Measurements from ENCODE around the gene REEP1.

REEP1 gene

DNA sequence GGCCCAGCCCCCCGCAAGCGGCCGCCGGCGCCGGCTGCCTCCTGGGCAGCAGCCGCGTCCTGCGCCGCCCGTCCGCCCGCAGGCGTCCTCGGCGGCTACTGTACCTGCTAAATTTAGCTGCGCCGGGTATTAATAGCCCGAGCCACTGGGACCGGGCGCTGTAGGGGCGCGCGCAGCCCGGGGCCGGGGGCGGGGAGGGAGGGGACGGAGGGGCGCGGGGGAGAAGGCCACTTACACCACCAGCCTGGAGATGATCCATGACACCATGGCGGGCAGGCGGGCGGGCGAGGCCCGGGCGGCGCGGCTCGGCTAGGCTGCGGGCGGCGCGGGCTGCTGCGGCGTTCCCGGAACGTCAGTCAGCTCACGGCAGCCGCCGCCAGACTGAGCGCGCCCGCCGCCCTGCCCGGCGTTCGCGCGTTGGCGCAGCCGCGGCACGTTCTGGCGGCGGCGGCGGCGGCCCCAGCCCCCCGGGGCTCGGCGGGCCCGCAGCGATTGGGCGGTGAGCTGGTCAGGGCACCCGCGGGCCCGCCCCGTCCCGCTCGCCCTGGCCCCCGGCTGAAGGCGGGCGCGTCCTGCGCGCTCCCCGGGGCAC, at the start of gene REEP1:
REEP1 (minus strand) TSS at position 383 of the 592 bp plus-strand sequence; CDS start at position 267, 116 bp downstream.
- peaks cover 47% of the 10 kb centered on the region for H3K27me3 Mint-ChIP-seq
- H3K9me3 Mint-ChIP-seq: peaks cover 14% of the 10 kb centered on the region
- H3K36me3 Mint-ChIP-seq: peaks cover 4% of the 10 kb centered on the region
- H3K4me1 Mint-ChIP-seq: peaks cover 16% of the 10 kb centered on the region
- no peak within 1 kb of the TSS for H3K27ac Mint-ChIP-seq
- H3K4me3 Mint-ChIP-seq: peak within 1 kb of the TSS; percentile 84

GRCh38 chr2:86383844-86384243, 46.4 kb upstream of the REEP1 start:
- no peak overlapping the region for H3K27ac Mint-ChIP-seq
- peaks cover 3% of the 10 kb centered on the region for H3K36me3 Mint-ChIP-seq
- no peaks in the 10 kb centered on the region for H3K27me3 Mint-ChIP-seq

GRCh38 chr2:86382698-86383097, 45.3 kb upstream of the REEP1 start:
- Mint-ChIP-seq H3K9me3 (peaks cover 9% of the 10 kb centered on the region), H3K36me3 (peaks cover 5% of the 10 kb centered on the region), H3K4me3 (no peak overlapping the region), H3K4me1 (no peaks in the 10 kb centered on the region), H3K27me3 (no peaks in the 10 kb centered on the region), H3K27ac (no peak overlapping the region)

More at GRCh38 chr2:86383844-86384243, 46.4 kb upstream of the REEP1 start:
- Mint-ChIP-seq H3K4me1 (no peaks in the 10 kb centered on the region), H3K4me3 (no peak overlapping the region), H3K9me3 (peaks cover 5% of the 10 kb centered on the region)

- Mint-ChIP-seq H3K4me1 (no peaks in the 10 kb centered on the region), H3K9me3 (peaks cover 12% of the 10 kb centered on the region), H3K4me3 (no peak overlapping the region), H3K27ac (no peak overlapping the region), H3K36me3 (peaks cover 7% of the 10 kb centered on the region), H3K27me3 (no peaks in the 10 kb centered on the region)
Observed at GRCh38 chr2:86382108-86382507, 44.7 kb upstream of the REEP1 start.

GRCh38 chr2:86378469-86378868, 41.0 kb upstream of the REEP1 start:
- Mint-ChIP-seq H3K27ac (no peak overlapping the region), H3K27me3 (no peaks in the 10 kb centered on the region), H3K36me3 (peaks cover 11% of the 10 kb centered on the region), H3K4me3 (no peak overlapping the region), H3K4me1 (peaks cover 5% of the 10 kb centered on the region), H3K9me3 (peaks cover 19% of the 10 kb centered on the region)

DNA sequence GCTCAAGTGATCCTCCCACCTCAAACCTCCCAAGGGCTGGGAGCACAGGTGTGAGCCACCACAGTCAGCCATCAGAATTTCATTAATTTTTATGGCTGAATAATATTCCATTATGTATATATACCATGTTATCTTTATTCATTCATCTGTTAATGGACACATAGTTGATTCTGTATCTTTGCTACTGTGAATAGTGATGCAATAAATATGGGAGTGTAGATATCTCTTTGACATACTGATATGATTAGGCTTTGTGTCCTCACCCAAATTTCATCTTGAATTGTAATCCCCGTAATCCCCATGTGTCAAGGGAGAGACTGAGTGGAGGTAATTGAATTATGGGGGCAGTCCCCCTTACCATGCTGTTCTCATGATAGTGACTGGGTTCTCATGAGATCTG, 38.2 kb upstream of the REEP1 start:
- Mint-ChIP-seq H3K27me3 (no peaks in the 10 kb centered on the region), H3K36me3 (peaks cover 9% of the 10 kb centered on the region), H3K4me3 (no peak overlapping the region), H3K27ac (no peak overlapping the region), H3K9me3 (peaks cover 14% of the 10 kb centered on the region), H3K4me1 (peaks cover 33% of the 10 kb centered on the region)

DNA sequence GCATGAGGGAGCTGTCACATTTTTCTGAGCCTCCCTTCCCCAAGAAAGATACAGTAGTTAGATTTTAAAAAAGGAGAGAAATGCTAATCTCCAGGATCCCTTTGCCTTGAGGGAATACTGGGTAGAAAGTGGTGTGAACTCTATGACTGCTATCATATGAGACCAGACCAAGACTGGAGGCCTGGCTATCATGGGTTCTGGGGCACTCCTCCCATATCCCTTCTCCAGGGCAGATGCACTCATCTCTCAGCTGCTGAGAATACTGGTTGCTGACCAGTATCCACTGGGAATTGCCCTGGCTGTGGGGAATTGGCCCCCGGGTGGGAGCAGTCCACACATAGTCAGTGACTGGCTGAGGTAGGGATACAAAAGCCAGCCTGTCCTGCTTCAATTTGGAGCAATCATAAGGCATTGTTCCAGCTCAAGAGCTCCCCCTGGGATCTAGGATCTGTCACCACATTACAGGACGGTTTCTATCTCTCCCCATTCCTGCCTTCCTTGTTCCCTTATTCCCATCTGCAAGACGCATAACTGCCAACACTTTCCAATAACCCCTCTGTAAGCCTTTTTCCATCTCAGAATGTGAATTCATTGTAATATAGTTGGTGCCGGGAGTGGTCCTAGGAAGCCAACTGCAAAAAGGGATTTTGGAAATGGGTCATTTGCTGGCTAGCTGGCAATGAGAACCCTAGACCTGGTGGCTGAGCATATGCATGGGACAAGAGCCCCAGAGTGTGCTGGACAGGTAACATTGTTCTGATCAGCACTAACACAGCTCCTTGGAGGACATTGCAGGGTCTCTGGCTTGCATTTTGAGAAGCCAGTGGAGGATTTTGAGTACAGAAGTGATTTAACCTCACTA, 35.4 kb upstream of the REEP1 start:
- peaks cover 6% of the 10 kb centered on the region for H3K36me3 Mint-ChIP-seq
- H3K9me3 Mint-ChIP-seq: peaks cover 10% of the 10 kb centered on the region
- H3K27ac Mint-ChIP-seq: peak overlapping the region; percentile 15
- no peak overlapping the region for H3K4me3 Mint-ChIP-seq
- H3K27me3 Mint-ChIP-seq: no peaks in the 10 kb centered on the region
- H3K4me1 Mint-ChIP-seq: peaks cover 59% of the 10 kb centered on the region

DNA sequence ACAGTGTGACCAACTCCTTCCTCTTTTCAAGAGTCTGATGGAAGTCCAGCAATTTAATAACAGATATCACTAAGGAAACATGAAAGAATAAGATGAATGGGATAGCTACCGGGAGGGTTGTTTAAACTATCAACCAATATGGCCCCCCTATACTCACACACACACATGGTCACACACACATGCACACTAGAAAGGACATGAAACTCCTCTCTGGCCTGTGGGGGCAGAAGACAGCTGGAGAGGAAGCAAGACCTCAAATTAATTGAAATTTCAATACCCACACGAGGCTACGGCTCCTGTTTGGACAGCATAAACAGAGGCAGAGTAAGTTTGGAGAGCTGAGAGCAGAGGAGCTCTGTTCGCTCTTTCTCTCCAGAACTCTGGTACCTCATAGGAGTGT, 34.7 kb upstream of the REEP1 start:
- Mint-ChIP-seq H3K27ac (peak overlapping the region; percentile 15), H3K36me3 (peaks cover 4% of the 10 kb centered on the region), H3K4me1 (peaks cover 65% of the 10 kb centered on the region), H3K9me3 (peaks cover 8% of the 10 kb centered on the region), H3K4me3 (no peak overlapping the region), H3K27me3 (no peaks in the 10 kb centered on the region)

DNA sequence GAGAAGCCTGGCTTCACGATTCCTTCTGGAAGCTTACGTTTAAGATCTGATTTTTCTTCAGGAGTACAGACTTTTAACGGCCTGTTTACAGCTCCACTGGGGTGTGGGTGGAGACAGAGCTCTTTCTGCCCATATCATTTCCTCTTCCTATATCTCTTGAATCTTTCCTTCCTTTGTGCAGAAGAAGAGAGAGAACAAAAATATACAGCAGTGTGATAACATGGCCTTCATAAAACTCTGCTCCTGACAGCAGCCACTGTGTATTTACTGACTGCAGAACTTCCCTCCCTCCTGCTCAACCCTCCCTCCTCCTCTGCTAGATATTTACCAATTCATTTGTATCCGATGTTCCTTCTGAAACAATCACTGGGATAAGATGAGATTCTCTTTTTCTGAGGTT, 34.1 kb upstream of the REEP1 start:
- Mint-ChIP-seq H3K4me1 (peaks cover 68% of the 10 kb centered on the region), H3K27me3 (no peaks in the 10 kb centered on the region), H3K4me3 (peak overlapping the region; percentile 34), H3K27ac (peak overlapping the region; percentile 87), H3K9me3 (peaks cover 4% of the 10 kb centered on the region), H3K36me3 (no peaks in the 10 kb centered on the region)

DNA sequence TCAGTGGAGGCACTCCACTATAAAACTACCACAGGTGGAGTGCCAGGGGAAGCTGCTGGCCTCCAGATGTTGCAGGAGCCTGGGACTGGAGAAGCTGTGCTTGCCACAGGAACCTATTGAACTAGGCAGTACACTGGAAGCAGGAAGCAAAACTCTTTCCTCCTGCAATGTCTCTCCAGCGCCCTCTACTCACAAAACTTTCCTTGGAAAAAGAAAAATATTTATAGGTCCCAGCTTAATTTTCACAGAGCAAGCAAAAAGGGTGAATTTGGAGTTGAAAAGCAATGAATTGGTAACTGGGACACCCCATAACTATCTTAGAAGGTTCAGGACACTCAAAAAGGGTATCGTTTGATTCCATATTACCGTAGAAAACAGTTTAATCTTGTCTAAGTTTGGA, 33.2 kb upstream of the REEP1 start:
- Mint-ChIP-seq H3K27ac (no peak overlapping the region), H3K36me3 (no peaks in the 10 kb centered on the region), H3K4me1 (peaks cover 68% of the 10 kb centered on the region), H3K9me3 (no peaks in the 10 kb centered on the region), H3K27me3 (no peaks in the 10 kb centered on the region), H3K4me3 (no peak overlapping the region)

DNA sequence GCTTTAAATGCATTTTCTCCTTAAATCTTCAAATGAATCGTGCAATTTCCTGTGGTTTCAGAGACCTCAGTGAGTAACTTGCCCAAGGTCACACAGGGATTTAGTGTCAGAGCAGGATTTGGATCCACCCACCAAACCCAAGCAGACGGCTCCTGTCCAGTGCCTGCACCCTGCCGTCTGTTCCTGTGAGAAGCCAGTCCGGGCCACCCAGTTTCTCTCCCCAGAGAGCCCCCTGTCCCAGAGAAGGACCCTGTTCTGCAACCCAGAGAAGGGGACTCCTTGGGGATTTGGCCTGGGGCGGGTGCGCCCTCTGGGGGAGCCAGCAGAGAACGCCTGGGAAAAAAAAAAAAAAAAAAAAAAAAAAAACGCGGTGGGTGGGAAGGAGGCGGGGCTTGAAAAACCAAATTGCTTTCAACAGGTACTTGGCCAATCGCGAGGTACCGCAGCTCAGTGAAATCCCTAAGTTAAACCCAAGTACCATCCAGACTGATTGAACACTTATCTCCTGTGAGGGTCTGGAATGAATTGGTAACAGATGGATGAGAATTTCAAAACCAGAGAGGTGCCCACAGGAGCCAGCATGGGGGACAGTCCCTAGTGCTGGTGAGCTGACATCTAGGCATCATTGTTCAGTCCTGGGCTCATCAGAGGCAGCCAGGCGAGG, 30.9 kb upstream of the REEP1 start:
- Mint-ChIP-seq H3K27me3 (no peaks in the 10 kb centered on the region), H3K9me3 (no peaks in the 10 kb centered on the region), H3K4me1 (peaks cover 61% of the 10 kb centered on the region), H3K36me3 (peaks cover 2% of the 10 kb centered on the region), H3K4me3 (peak overlapping the region; percentile 75), H3K27ac (peak overlapping the region; percentile 79)

DNA sequence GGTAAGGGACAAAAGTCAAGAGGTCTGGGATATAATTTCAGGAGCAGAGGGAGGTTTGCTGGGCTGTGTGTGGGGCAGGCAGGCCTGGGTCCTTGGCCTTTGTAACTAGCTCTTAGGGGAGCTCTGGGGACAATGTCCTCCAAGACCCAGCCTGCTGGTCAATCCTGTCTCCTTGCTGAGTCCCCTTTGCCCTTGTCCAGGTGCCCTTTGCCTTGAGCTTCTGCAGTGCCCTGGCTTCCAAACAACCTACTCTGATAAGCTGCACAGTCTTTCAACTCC, 30.0 kb upstream of the REEP1 start:
- no peak overlapping the region for H3K27ac Mint-ChIP-seq
- H3K4me3 Mint-ChIP-seq: no peak overlapping the region
- H3K27me3 Mint-ChIP-seq: no peaks in the 10 kb centered on the region
- peaks cover 53% of the 10 kb centered on the region for H3K4me1 Mint-ChIP-seq
- no peaks in the 10 kb centered on the region for H3K9me3 Mint-ChIP-seq
- H3K36me3 Mint-ChIP-seq: peaks cover 2% of the 10 kb centered on the region

- Mint-ChIP-seq H3K9me3 (no peaks in the 10 kb centered on the region), H3K4me1 (peaks cover 47% of the 10 kb centered on the region), H3K36me3 (peaks cover 2% of the 10 kb centered on the region), H3K27ac (no peak overlapping the region), H3K4me3 (no peak overlapping the region), H3K27me3 (no peaks in the 10 kb centered on the region)
Observed at GRCh38 chr2:86366651-86367498, 29.4 kb upstream of the REEP1 start.

DNA sequence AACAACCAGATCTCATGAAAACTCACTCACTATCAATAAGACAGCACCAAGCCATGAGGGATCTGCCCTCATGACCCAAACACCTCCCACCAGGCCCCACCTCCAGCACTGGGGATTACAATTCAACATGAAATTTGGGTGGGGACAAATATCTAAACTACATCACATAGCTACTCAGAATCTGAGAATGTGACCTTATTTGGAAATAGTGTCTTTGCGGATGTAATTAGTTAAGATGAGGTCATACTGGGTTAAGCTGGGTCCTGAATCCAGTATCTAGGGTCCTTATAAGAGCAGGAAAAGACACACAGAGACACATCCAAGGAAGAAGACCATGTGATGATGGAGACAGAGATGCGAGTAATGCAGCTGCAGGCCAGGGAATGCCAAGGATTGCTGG, 27.5 kb upstream of the REEP1 start:
- peaks cover 28% of the 10 kb centered on the region for H3K4me1 Mint-ChIP-seq

DNA sequence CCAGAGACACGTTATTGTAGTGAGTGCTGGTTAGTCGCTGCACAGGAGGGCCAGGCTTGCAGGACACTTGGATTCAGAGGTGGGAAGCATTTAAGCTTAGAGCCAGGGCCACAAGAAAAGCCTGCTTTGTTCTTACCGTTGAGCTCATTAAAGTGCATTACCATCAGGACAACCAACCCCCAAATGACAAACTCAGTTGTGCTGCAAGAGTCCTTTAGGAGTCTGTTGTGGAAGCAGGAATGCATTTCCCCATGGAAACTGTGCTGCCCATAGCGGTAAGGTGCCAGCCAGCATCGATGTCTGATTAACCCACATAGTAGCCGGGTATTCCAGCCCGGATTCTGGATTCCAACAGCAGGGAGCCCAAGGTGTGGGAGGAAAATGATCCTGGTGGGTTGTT, 23.4 kb upstream of the REEP1 start:
- H3K36me3 Mint-ChIP-seq: peaks cover 2% of the 10 kb centered on the region
- no peaks in the 10 kb centered on the region for H3K27me3 Mint-ChIP-seq
- no peaks in the 10 kb centered on the region for H3K4me1 Mint-ChIP-seq
- H3K9me3 Mint-ChIP-seq: no peaks in the 10 kb centered on the region
- no peak overlapping the region for H3K4me3 Mint-ChIP-seq
- H3K27ac Mint-ChIP-seq: no peak overlapping the region

More for the DNA sequence above, 27.5 kb upstream of the REEP1 start:
- Mint-ChIP-seq H3K27me3 (no peaks in the 10 kb centered on the region), H3K27ac (no peak overlapping the region), H3K9me3 (no peaks in the 10 kb centered on the region), H3K4me3 (no peak overlapping the region), H3K36me3 (peaks cover 2% of the 10 kb centered on the region)
